Measurements from ENCODE around the gene RELN. TPM values are rescaled to one million over a fixed set of nuclear protein-coding genes. Genes with fewer than 3 reads are reported as not detected.
A peak's percentile ranks its signal among the peaks of the same experiment; 100 is the strongest.

Gene RELN
- total RNA-seq, 4 donors from 2014 or later, result 0.02 to 0.73 (median 0.39) TPM; not detected in 1

DNA sequence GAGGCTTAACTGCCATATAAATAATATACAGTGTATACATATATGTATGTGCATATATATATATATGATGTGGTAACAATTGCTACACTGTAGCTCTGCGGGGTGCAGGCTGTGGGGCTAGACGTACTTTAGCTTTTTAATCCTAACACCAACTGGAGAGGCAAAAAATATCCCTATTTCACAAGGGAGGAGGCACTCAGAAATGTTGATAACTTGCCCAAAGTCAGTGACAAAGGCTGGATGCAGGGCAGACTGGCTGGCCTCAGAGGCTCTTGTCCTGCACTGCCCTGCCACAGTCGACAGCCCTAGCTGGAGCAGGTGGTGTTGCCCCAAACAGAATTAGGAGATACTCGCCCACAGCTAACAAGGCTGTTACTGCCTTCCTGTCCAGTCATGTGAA lies 1.5 kb upstream of the RELN start:
- DNase-seq (no peak), ATAC-seq (no peak)
- H3K36me3 ChIP-seq, result no peaks in the 10 kb centered on the region
- in situ Hi-C loops (cut with MboI; ENCODE audit: low sequenced_read_pairs in 4 of 4), result no loop called here
- no peak overlapping the region for H3K27ac ChIP-seq
- TF ChIP-seq, protein P1, sequence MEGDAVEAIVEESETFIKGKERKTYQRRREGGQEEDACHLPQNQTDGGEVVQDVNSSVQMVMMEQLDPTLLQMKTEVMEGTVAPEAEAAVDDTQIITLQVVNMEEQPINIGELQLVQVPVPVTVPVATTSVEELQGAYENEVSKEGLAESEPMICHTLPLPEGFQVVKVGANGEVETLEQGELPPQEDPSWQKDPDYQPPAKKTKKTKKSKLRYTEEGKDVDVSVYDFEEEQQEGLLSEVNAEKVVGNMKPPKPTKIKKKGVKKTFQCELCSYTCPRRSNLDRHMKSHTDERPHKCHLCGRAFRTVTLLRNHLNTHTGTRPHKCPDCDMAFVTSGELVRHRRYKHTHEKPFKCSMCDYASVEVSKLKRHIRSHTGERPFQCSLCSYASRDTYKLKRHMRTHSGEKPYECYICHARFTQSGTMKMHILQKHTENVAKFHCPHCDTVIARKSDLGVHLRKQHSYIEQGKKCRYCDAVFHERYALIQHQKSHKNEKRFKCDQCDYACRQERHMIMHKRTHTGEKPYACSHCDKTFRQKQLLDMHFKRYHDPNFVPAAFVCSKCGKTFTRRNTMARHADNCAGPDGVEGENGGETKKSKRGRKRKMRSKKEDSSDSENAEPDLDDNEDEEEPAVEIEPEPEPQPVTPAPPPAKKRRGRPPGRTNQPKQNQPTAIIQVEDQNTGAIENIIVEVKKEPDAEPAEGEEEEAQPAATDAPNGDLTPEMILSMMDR (IDR thresholded peaks at IDR 0.05 in 4 of 5, conservative IDR thresholded peaks at IDR 0.05 in 1 of 5), result no peak
- no peak for TF ChIP-seq POLR2A (IDR thresholded peaks at IDR 0.05)
- H3K27me3 ChIP-seq, result peaks cover 15 to 18% (median 16%) of the 10 kb centered on the region in 3 donors
- no peak overlapping the region for H3K4me3 ChIP-seq
- H3K9me3 ChIP-seq, result no peaks in the 10 kb centered on the region
- intact Hi-C loops (cut with DNase I; ENCODE audit: low total_unique reads), result no loop called here
- peaks cover 10 to 18% of the 10 kb centered on the region in 2 donors for H3K4me1 ChIP-seq

DNA sequence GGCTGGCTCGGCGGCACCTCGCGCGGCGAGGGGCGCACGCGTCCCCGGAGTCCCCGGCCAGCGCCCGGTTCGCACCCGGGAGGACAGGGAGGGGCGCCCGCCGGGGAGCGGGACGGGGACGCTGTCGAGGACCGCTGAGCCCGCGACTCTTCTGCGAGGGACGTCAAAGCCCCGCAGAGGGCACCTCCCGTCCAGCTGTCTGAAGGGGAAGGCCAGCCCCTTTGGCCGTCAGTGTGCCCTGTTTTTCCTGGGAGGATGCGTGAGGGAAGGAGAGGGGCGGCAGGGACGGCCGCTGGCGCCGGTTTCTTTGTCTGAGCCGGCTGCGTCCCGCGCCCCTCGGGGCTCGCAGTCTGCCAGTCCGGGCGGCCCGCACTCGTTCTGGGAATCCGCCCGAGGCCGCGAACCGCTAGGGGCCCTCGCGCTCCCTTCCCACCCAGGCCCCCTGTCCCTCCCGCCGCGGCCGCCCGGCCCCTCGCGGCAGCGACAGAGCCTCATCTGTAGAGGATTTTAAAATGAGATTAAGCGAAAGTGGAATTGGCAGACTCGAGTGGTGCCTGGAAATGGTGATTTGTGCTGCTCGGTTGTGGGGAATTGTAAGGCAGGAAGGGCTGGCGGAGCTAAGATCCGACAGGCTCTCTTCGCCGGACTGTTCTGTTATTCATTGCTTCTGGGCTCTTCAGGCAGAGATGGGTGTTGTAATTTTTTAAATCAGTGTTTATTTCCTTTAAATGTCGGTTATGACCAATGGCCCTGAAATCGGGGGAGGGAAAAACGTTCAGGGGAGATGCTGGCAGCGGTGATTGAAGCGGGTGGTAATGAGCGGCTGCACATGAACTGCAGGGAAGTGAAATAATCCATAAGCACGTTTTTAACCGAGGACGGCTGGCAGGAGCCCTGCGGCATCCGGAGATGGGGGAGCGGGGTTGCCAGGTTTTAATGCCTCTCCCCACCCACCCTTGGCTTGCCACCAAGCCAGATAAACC lies 618 bp upstream of the RELN start:
- Histone ChIP-seq H3K27me3 (peaks cover 15 to 18% (median 16%) of the 10 kb centered on the region in 3 donors), H3K27ac (peak overlapping the region in 1 of 4 donors; percentile 4), H3K4me1 (peaks cover 10 to 18% of the 10 kb centered on the region in 2 donors), H3K4me3 (peak overlapping the region; percentile 46 to 56 (median 50)), H3K9me3 (no peaks in the 10 kb centered on the region), H3K36me3 (no peaks in the 10 kb centered on the region)
- in situ Hi-C loops (cut with MboI; ENCODE audit: low sequenced_read_pairs in 4 of 4), result no loop called here
- DNase-seq, result no peak
- intact Hi-C loops (cut with DNase I; ENCODE audit: low total_unique reads), result no loop called here
- ATAC-seq, result no peak
- TF ChIP-seq, protein P1 (IDR thresholded peaks at IDR 0.05 in 4 of 5, conservative IDR thresholded peaks at IDR 0.05 in 1 of 5), result no peak
- TF ChIP-seq POLR2A (IDR thresholded peaks at IDR 0.05), result no peak

DNA sequence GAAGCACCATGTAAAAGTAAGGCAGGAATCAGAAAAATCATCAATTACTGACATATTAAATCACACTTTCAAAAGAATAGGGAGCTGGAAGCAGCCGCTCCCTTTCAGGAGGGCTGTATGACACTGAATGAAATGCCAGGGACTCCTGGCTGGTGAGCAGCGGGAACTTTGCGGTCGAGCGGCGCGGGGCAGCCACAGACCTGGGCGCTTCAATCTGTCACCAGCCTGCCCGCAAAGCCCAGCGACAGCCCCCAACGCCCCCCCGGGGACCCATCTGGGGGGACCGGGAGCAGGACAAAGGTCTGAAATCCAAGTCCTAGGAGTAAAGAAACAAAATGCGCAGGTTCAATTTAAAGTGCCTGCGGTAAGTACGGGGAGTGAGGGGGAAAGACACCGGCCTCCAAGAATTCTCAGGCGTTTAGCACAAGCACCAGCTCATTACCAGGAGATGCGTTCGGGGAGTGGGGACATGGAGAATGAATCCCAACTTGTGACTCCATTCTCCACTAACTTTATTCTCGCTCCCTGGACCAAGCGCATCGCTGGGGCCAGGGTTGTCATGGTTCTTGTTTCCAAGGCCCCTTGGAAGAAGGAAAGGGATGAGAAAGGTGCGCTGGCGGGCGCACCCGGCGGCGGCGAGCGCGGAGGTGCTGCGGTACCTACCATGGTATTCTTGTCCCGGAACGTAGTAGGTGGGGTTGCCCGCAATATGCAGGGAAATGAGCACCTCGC lies 824 bp downstream of the RELN start:
- no peaks in the 10 kb centered on the region for H3K36me3 ChIP-seq
- H3K27me3 ChIP-seq, result peaks cover 15 to 18% (median 16%) of the 10 kb centered on the region in 3 donors
- H3K4me3 ChIP-seq, result peak overlapping the region; percentile 44 to 52 (median 48)
- peaks cover 10 to 18% of the 10 kb centered on the region in 2 donors for H3K4me1 ChIP-seq
- H3K9me3 ChIP-seq, result no peaks in the 10 kb centered on the region
- in situ Hi-C loops (cut with MboI; ENCODE audit: low sequenced_read_pairs in 4 of 4), result no loop called here
- DNase-seq, result no peak
- TF ChIP-seq POLR2A (IDR thresholded peaks at IDR 0.05), result no peak
- TF ChIP-seq, protein P1 (IDR thresholded peaks at IDR 0.05 in 4 of 5, conservative IDR thresholded peaks at IDR 0.05 in 1 of 5), result no peak
- intact Hi-C loops (cut with DNase I; ENCODE audit: low total_unique reads), result no loop called here
- H3K27ac ChIP-seq, result no peak overlapping the region
- ATAC-seq, result no peak

DNA sequence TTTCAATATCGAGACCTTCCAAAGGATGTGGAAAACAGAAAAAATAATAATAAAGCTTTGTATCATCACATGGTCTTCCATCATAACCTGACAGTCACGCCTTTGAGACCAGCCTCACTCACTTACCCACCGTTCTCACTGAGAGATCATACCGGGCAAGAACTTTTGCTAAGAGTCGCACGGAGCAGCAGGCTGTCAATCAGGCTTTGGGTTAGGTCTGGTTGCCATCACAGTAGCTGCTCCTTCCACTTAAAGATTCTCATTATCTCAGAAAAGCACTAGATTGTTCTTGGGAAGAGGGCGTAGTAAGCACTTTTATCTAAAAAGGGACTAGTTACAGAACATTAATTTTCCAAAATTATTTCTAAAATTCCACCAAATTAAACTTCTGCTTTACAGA lies 2.0 kb downstream of the RELN start:
- in situ Hi-C loops (cut with MboI; ENCODE audit: low sequenced_read_pairs in 4 of 4) (no loop called here), intact Hi-C loops (cut with DNase I; ENCODE audit: low total_unique reads) (no loop called here)
- TF ChIP-seq, protein P1 (IDR thresholded peaks at IDR 0.05 in 4 of 5, conservative IDR thresholded peaks at IDR 0.05 in 1 of 5), result no peak
- TF ChIP-seq POLR2A (IDR thresholded peaks at IDR 0.05), result no peak
- DNase-seq, result no peak
- no peak overlapping the region for H3K4me3 ChIP-seq
- H3K36me3 ChIP-seq, result no peaks in the 10 kb centered on the region
- H3K9me3 ChIP-seq, result no peaks in the 10 kb centered on the region
- no peak overlapping the region for H3K27ac ChIP-seq
- H3K27me3 ChIP-seq, result peaks cover 15 to 18% (median 16%) of the 10 kb centered on the region in 3 donors
- H3K4me1 ChIP-seq, result peaks cover 10 to 18% of the 10 kb centered on the region in 2 donors
- ATAC-seq, result no peak

Data from gastrocnemius medialis (tissue), 4 donors.